Stimulated activated CD4-positive, alpha-beta T cell treated with anti-CD3 and anti-CD28 coated beads, Interleukin-1b, Interleukin-23, amount 100 ng/mL, for 1 hour (primary cell): ENCODE data around the gene RAN.
"Not testable (repeated sequence)": the region's sequence is repeated elsewhere in the genome, so short reads cannot be mapped to it uniquely, and the experiment has no call there.

Experiments used
- DNase-seq, 2 donors: peaks; one replicate each; pipeline ENCODE4 v3.0.0-alpha.2; 2020; ENCODE audit warnings: low read depth in 2 of 2

Gene RAN

GRCh38 chr12:130871286-130872178, at the start of gene RAN:
Gene RAN (plus strand): TSS chr12:130872066. CDS start chr12:130872594, 528 bp downstream.
- peak; percentile 83 to 87 for DNase-seq

DNA sequence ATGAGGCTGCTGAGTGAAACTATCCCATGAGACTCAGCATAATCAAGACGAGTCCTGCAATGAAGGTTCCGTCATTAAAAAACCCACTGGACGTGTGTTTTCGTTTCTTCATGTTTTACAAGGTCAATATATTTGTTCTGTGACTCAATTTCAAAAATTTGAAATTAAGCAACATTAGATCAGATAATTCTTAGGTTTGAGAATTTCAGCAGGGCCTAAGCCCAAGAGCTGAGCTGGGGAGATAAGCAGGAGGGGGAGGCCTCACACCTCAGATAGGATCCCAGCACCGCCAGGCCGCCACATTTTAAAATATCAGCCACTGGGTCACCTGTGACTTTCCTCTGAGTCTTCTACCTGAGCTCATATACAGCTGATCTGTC, 46.1 kb upstream of the RAN start:
- DNase-seq = no peak

- DNase-seq = peak; percentile 24 to 51
Observed at GRCh38 chr12:130826151-130826801, 45.6 kb upstream of the RAN start.

DNA sequence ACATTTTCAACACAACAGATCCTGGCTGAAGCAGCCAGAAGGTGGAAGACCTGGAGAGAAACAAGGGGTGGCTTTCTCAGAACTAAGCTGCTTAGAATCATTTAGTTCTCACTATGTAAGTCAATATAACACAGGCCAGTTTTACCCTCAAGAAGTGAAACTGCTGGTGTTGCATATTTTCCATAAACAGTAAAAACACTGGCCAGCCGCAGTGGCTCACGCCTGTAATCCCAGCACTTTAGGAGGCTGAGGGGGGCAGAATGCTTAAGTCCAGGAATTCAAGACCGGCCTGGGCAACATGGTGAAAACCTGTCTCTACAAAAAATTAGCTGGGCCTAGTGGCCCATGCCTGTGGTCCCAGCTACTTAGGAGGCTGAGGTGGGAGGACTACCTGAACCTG, 44.4 kb upstream of the RAN start:
- no peak for DNase-seq

DNA sequence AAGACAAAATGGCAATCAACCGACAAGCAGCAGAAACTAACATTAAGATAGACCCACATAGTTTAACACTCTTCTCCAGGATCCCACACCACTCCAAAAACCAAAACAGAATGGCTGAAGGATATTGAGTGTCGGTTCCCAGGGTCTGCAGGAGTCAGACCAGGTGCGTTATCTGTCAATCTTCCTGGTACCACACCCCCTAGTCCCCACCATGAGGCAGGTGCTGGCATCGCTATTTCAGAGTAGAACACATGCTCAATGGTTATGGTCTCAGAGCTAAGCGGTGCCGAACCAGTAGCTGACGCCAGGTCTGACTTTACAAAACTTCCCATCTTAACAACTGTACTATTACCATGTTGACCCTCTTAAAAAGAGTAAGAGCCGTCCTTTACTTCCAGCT, 43.0 kb upstream of the RAN start:
- no peak for DNase-seq

GRCh38 chr12:130829391-130830245, 42.2 kb upstream of the RAN start:
- no peak for DNase-seq

GRCh38 chr12:130830246-130830551, 41.7 kb upstream of the RAN start:
- no peak for DNase-seq

DNA sequence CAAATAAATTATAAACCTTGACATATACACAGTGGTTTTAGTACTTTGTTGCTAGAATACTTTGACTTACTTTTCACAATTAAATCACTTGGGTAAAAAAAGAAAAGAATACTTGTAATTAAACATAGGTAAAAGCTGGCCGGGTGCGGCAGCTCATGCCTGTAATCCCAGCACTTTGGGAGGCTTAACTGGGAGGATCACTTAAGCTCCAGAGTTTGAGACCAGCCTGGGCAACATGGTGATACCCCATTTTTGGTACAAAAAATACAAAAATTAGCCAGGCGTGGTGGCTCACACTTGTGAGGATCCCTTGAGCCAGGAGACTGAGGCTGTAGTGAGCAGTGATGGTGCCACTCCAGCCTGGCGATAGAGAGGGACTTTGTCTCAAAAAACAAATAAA, 40.6 kb upstream of the RAN start:
- no peak for DNase-seq

DNA sequence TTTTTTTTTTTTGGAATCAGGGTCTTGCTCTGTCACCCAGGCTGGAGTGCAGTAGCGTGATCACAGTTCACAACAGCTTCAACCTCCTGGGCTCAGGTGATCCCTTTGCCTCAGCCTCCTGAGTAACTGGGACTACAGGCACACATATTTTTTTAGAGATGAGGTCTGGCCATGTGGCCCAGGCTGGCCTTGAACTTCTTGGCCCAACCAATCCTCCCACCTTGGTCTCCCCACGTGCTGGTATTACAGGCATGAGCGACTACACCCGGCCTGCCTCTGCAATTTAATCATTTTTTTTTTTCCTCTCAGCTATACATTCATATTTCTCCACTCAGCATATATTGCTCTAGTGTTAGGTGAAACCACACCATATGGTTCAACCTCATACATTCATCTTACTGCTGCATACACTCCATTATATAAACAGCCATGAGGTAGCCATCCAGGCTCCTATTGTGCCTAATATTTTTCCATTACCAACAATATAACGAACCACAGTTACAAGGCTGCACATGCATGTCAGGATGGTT, 39.9 kb upstream of the RAN start:
- no peak for DNase-seq

DNA sequence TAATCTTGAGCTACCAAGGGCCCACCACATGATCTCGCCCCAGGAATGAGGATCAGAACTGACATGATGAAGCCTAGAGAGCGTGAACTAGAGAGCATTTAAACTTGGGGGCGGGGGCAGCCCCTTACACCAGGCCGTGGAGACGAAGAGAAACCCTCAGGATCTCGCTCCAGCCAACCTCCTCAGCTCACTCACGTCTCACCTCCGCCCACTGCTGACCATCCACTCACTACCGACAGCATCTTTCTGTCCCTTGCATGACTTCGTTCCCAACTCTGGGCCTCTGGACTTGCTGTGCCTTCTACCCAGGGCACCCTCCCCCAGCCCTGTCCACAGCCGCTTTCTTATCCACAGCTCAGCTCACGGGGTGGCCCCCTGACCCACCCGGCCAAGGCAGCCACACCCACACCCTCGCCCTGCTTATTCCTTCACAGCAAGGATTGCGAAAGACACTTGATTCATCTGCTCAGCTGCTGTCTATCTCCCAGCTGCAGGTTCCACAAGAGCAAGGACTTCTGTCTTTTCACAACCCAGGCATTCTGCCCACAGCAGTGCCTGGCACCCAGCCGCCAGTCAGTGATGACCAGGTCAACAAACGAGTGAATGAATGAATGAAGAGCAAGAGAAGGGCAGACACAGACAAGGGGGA, 39.2 kb upstream of the RAN start:
- no peak for DNase-seq

- no peak for DNase-seq
Observed at GRCh38 chr12:130835011-130835410, 36.9 kb upstream of the RAN start.

DNA sequence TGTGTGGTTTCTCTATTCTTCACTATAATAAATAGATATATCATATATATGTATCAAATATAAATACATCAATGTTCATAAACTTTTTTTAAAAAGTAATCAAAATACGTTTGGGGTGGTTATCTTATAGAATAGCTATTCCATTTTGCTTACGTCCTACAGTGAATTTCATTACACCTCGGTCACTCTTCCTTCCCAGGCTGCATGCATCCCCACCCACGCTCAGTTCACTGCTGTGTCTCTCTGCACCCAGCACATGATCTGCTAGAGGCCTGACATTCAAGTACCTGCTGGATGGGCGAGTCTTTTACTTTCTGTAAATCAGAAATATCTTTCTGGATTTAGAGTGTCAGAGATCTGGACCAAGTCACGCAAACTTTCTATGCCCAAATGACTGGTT, 36.4 kb upstream of the RAN start:
- no peak for DNase-seq

DNA sequence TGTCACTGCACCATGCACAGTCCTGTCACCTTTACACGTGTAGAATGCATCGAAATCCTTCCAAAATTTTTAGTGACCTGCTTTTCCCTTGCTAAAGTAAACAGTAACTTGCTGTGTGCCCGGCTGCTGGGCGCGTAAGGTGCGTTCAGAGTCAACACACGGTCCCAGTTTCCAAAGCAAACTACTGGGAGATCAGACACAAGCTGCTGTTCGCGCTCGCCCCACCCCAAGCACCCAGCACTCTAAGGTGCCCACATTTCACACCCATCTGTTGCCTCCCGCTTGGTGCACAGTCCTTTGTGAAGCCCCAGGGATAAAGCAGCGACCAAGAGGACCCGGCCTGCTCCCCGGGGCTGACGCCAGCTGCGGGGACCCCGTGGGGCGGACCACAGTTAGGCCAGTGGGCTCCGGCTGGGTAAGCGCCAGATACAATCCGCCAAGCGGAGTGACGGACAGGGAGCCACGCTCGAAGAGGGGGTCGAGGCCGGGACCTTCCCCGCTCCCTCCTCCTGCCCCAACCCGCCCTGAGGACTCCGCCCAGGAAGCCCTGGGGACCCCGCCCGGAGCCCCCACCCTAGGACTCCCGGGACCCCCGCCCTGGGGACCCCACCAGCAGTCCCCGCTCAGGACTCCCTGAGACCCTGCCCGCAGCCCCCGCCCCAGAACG, 33.4 kb upstream of the RAN start:
- peak in 1 of 2 donors; percentile 4 for DNase-seq

GRCh38 chr12:130838951-130839769, 32.7 kb upstream of the RAN start, which contains the start of gene STX2:
Gene STX2 (minus strand): TSS chr12:130839250. CDS start chr12:130839099, 151 bp downstream.
- peak; percentile 85 to 86 for DNase-seq

GRCh38 chr12:130839770-130840404, 32.0 kb upstream of the RAN start:
- DNase-seq = no peak

GRCh38 chr12:130846369-130846768, 25.5 kb upstream of the RAN start:
- DNase-seq = no peak

GRCh38 chr12:130847112-130847511, 24.8 kb upstream of the RAN start:
- no peak for DNase-seq

GRCh38 chr12:130848105-130848504, 23.8 kb upstream of the RAN start:
- DNase-seq = not testable (repeated sequence)

- DNase-seq = not testable (repeated sequence)
Observed at GRCh38 chr12:130848785-130849305, 23.0 kb upstream of the RAN start.
